Heart left ventricle (tissue), 13 donors: ENCODE measurements around the gene C12orf75.

Experiments
- POLR2A ChIP-seq, 2 donors: fragments of 450-650 bp; IDR thresholded peaks; one replicate each; pipeline ENCODE4 v1.6.1; 2017; ENCODE audit warnings: antibody characterized with exemption in 2 of 2, mild to moderate bottlenecking in 2 of 2, moderate library complexity in 2 of 2
- TF ChIP-seq, protein P1 (sequence below), 12 donors: fragments of 200-600 bp; sonication (generic) in 4 of 12; IDR thresholded peaks; one replicate each; pipeline versions ENCODE4 v1.5.0 to v1.8.0; 2018 to 2022; ENCODE audit warnings: antibody characterized with exemption in 12 of 12, mild to moderate bottlenecking in 5 of 12
- donor health status: ischemic (EF 13 %, LVEDD 7.1; RV severe dilation, severe dysfunction).
- donor health status: DM: no; HTN: yes; CAD: no.
- donor health status: DM: no; HTN: no; CAD: no.
- donor health status: ischemic (EF 25% LVEDD 6.9; RV normal size, moderate dysfunction).
- donor health status: ischemic (EF 25% LVEDD 5.7; RV mildly dilated, moderate dysfunction).
- donor health status: ischemic (EF 35%, LVEDD 5.7; RV mildly dilated, moderate dysfunction).
- donor health status: nonischemic (EF 11% LVEDD 7.7; RV severe dilation, severe dysfunction).
- donor health status: DM: yes; HTN: yes; CAD: no.
- donor health status: PGD.
- donor health status: ischemic (EF 29% LVEDD 5.4; RV normal size, mild dysfunction).
- donor health status: nonischemic (EF 23%, LVEDD 6.1; RV moderate dilation, normal function).

DNA sequence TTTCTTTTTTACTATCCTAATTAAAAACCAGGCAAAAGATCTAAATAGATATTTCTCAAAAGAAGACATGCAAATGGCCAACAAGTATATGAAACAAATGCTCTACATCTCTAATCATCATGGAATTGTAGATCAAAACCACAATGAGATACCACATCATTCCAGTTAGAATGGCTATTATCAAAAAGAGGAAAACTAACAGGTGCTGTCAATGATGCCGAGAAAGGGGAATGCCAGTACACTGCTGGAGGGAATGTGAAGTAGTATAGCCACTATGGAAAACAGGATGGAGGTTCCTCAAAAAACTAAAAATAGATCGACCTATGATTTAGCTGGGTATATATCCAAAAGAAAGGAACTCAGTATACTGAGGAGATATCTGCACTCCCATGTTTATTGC lies 39.0 kb upstream of the C12orf75 start:
- TF ChIP-seq POLR2A (IDR thresholded peaks at IDR 0.05), result no peak
- TF ChIP-seq, protein P1, sequence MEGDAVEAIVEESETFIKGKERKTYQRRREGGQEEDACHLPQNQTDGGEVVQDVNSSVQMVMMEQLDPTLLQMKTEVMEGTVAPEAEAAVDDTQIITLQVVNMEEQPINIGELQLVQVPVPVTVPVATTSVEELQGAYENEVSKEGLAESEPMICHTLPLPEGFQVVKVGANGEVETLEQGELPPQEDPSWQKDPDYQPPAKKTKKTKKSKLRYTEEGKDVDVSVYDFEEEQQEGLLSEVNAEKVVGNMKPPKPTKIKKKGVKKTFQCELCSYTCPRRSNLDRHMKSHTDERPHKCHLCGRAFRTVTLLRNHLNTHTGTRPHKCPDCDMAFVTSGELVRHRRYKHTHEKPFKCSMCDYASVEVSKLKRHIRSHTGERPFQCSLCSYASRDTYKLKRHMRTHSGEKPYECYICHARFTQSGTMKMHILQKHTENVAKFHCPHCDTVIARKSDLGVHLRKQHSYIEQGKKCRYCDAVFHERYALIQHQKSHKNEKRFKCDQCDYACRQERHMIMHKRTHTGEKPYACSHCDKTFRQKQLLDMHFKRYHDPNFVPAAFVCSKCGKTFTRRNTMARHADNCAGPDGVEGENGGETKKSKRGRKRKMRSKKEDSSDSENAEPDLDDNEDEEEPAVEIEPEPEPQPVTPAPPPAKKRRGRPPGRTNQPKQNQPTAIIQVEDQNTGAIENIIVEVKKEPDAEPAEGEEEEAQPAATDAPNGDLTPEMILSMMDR (IDR thresholded peaks at IDR 0.05), result no peak
